HEK293T (cell line): ENCODE data around the gene TJP3.

Experiments used
- CTCF ChIA-PET: fragments of 350-600 bp; formaldehyde crosslinking; extraction: SDS; loops from one replicate; lab custom pipeline; 2021; ENCODE audit warnings: antibody characterized with exemption, inconsistent platforms; lab: Yijun Ruan, JAX
- POLR2A ChIA-PET: fragments of 350-600 bp; formaldehyde crosslinking; extraction: SDS; loops from one replicate; lab custom pipeline; 2020; ENCODE audit warnings: antibody characterized with exemption, inconsistent platforms; lab: Yijun Ruan, JAX
- DNase-seq: peaks from one replicate; pipeline ENCODE4 v3.0.0; 2012; ENCODE audit warnings: mixed read lengths; ENCODE audit errors: extremely low spot score
- ARNT ChIP-seq: fragments of 450-650 bp; IDR thresholded peaks from 2 replicates; pipeline ENCODE4 v1.6.1; 2017; ENCODE audit warnings: mild to moderate bottlenecking
- BHLHE40 ChIP-seq: fragments of 450-650 bp; IDR thresholded peaks from 2 replicates; pipeline ENCODE4 v1.6.1; 2016; ENCODE audit warnings: mild to moderate bottlenecking, moderate library complexity, borderline replicate concordance
- CTBP1 ChIP-seq: fragments of 450-650 bp; IDR thresholded peaks from 2 replicates; pipeline ENCODE4 v1.6.1; 2016; ENCODE audit warnings: borderline replicate concordance
- ELF4 ChIP-seq: fragments of 450-650 bp; IDR thresholded peaks from 2 replicates; pipeline ENCODE4 v1.6.1; 2017; ENCODE audit warnings: antibody characterized with exemption
- FOXA1 ChIP-seq: fragments of 450-650 bp; IDR thresholded peaks from 2 replicates; pipeline ENCODE4 v1.6.1; 2016; ENCODE audit warnings: mild to moderate bottlenecking
- FOXK2 ChIP-seq: fragments of 450-650 bp; IDR thresholded peaks from 2 replicates; pipeline ENCODE4 v1.6.1; 2016; ENCODE audit warnings: mild to moderate bottlenecking
- FOXM1 ChIP-seq: fragments of 450-650 bp; IDR thresholded peaks from 2 replicates; pipeline ENCODE4 v1.6.1; 2017; ENCODE audit warnings: mild to moderate bottlenecking, borderline replicate concordance
- HDGF ChIP-seq: fragments of 450-650 bp; IDR thresholded peaks from 2 replicates; pipeline ENCODE4 v1.6.1; 2017; ENCODE audit warnings: antibody characterized with exemption, borderline replicate concordance
- L3MBTL2 ChIP-seq: fragments of 450-650 bp; conservative IDR thresholded peaks from 2 replicates; pipeline ENCODE4 v1.6.1; 2016; ENCODE audit warnings: mild to moderate bottlenecking
- LEF1 ChIP-seq: fragments of 450-650 bp; IDR thresholded peaks from 2 replicates; pipeline ENCODE4 v1.6.1; 2017; ENCODE audit warnings: mild to moderate bottlenecking, borderline replicate concordance
- NFRKB ChIP-seq: fragments of 450-650 bp; IDR thresholded peaks from 2 replicates; pipeline ENCODE4 v1.6.1; 2016; ENCODE audit warnings: mild to moderate bottlenecking, moderate library complexity
- SP1 ChIP-seq: fragments of 450-650 bp; IDR thresholded peaks from 2 replicates; pipeline ENCODE4 v1.6.1; 2017
- SUZ12 ChIP-seq: fragments of 450-650 bp; IDR thresholded peaks from 2 replicates; pipeline ENCODE4 v1.6.1; 2016; ENCODE audit warnings: mild to moderate bottlenecking
- TARDBP ChIP-seq: fragments of 450-650 bp; IDR thresholded peaks from 2 replicates; pipeline ENCODE4 v1.6.1; 2016
- ZNF384 ChIP-seq: fragments of 450-650 bp; IDR thresholded peaks from 2 replicates; pipeline ENCODE4 v1.6.1; 2016
- TF ChIP-seq, protein P1 (sequence below): fragments of 450-650 bp; IDR thresholded peaks from 2 replicates; pipeline ENCODE4 v1.6.1; 2016

TJP3 gene

GRCh38 chr19:3693025-3693925 is 14.9 kb upstream of the TJP3 start:
- POLR2A ChIA-PET = no interaction called here

DNA sequence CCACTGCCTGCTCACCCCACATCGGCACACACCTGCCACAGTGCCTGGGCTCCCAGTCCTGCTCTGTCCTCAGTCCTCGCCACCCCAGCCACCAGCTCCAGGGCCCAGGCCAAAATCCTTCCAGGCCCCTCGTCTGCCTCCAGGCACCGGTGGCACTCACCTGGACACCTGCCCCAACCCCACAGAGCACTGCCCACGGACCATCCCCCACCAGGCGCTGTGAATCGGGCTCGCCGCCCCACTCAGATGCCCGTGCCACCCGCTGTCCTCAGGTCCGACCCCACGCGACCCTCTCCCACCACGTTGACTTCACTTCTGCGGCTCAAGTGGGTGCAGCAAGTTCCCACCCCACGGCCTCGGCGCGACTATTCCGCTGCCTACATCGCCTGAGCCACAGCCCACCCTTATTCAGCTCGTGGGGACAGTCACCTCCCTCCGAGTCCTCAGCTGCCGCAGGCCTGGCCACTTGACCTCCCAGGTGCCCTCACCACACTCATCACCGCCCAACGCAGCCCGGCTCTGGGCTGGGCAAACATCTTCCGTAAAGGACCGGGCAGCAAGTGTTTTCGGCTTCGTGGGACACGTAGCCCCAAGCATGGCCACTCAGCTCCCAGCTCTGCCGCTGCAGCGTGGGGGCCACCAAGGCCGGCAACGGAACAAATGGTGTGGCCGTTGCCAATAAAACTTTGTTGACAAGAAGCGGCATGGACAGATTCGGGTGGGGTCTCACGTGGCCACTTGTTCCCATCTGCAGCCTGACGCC is 13.6 kb upstream of the TJP3 start:
- CTCF ChIA-PET = no interaction called here
- DNase-seq = no peak
- POLR2A ChIA-PET = no interaction called here
- TF ChIP-seq SUZ12 = no peak
- no peak for TF ChIP-seq SP1
- TF ChIP-seq BHLHE40 = no peak
- TF ChIP-seq TARDBP = no peak
- TF ChIP-seq, protein P1, sequence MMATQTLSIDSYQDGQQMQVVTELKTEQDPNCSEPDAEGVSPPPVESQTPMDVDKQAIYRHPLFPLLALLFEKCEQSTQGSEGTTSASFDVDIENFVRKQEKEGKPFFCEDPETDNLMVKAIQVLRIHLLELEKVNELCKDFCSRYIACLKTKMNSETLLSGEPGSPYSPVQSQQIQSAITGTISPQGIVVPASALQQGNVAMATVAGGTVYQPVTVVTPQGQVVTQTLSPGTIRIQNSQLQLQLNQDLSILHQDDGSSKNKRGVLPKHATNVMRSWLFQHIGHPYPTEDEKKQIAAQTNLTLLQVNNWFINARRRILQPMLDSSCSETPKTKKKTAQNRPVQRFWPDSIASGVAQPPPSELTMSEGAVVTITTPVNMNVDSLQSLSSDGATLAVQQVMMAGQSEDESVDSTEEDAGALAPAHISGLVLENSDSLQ = no peak
- no peak for TF ChIP-seq FOXM1
- TF ChIP-seq FOXK2 = no peak
- no peak for TF ChIP-seq ZNF384
- no peak for TF ChIP-seq ARNT
- TF ChIP-seq NFRKB = no peak
- no peak for TF ChIP-seq ELF4

More at GRCh38 chr19:3693025-3693925, 14.9 kb upstream of the TJP3 start:
- no peak for TF ChIP-seq ELF4
- TF ChIP-seq NFRKB = no peak
- no peak for TF ChIP-seq TARDBP
- TF ChIP-seq CTBP1 = no peak
- TF ChIP-seq FOXA1 = no peak
- no peak for TF ChIP-seq FOXM1
- TF ChIP-seq, protein P1 = no peak
- no peak for TF ChIP-seq LEF1
- TF ChIP-seq SP1 = no peak
- no peak for TF ChIP-seq HDGF
- no peak for TF ChIP-seq FOXK2
- TF ChIP-seq ARNT = no peak
- TF ChIP-seq L3MBTL2 = no peak
- no peak for TF ChIP-seq SUZ12
- no peak for TF ChIP-seq ZNF384
- no peak for TF ChIP-seq BHLHE40
- CTCF ChIA-PET = interaction anchor here (1.2 kb wide), 1 partner anchor 27 kb away, joined by 3 read pairs; no protein-coding TSS in a partner anchor
- no peak for DNase-seq

- POLR2A ChIA-PET = no interaction called here
Measured at GRCh38 chr19:3695124-3695733, 13.0 kb upstream of the TJP3 start.

DNA sequence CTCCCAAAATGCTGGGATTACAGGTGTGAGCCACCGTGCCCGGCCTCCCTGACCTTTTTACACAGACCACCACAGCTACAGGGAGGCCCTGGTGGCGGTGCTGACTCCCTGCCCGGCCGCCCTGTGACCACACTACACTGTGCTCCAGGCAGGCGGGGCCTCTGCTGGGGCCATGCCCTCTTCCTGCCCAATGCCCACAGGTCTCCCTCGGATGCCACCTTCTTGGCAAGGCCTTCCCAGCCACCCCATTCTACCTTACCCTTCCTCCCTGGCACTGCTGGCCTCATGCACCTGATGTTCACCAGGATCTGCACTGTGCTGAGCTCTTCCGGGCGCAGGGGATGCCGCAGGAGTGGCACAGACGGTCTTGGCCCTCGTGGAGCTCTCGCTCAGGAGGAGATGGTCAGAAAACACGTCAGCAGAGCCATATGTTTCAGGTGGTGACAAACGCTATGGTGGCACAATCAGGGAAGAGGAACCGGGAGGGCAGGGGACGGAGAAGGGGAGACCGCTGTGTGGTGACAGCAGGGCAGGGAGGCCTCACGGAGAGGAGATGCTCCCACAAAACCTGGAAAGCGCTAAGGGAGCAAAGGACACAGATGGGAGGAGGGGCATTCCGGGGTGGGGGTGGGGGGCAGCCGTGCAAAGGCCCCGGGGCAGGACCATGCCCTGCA is 12.1 kb upstream of the TJP3 start:
- DNase-seq = no peak
- CTCF ChIA-PET = no interaction called here
- POLR2A ChIA-PET = no interaction called here
- TF ChIP-seq LEF1 (no peak), SUZ12 (no peak), L3MBTL2 (no peak), ZNF384 (no peak), FOXM1 (no peak), HDGF (no peak), BHLHE40 (no peak), FOXK2 (no peak), SP1 (no peak), CTBP1 (no peak), TARDBP (no peak), ARNT (no peak), FOXA1 (no peak), ELF4 (no peak), NFRKB (no peak)
- TF ChIP-seq, protein P1 = no peak

More at GRCh38 chr19:3695124-3695733, 13.0 kb upstream of the TJP3 start:
- DNase-seq = no peak
- CTCF ChIA-PET = no interaction called here
- TF ChIP-seq FOXA1 (no peak), FOXK2 (no peak), LEF1 (no peak), ZNF384 (no peak), CTBP1 (no peak), NFRKB (no peak), HDGF (no peak), BHLHE40 (no peak), SUZ12 (no peak), ELF4 (no peak), ARNT (no peak), SP1 (no peak), FOXM1 (no peak), TARDBP (no peak), L3MBTL2 (no peak)
- TF ChIP-seq, protein P1 = no peak
